Measurements from ENCODE around the gene DEAF1.

Gene DEAF1

GRCh38 chr11:640021-640706 lies 54.9 kb downstream of the DEAF1 start:
- no peak for DNase-seq (ENCODE audit: low read depth in 1 of 2, low spot score in 1 of 2)
- in situ Hi-C loops (cut with HindIII; ENCODE audit: low pct_unique_long_range_greater_than_20kb, low sequenced_read_pairs), result no loop called here
- no peak for TF ChIP-seq JUND (IDR thresholded peaks at IDR 0.05; ENCODE audit: low read depth)

- TF ChIP-seq JUND (IDR thresholded peaks at IDR 0.05; ENCODE audit: low read depth), result no peak
- in situ Hi-C loops (cut with HindIII; ENCODE audit: low pct_unique_long_range_greater_than_20kb, low sequenced_read_pairs), result no loop called here
- no peak for DNase-seq (ENCODE audit: low read depth in 1 of 2, low spot score in 1 of 2)
Observed at GRCh38 chr11:639332-639955, 55.6 kb downstream of the DEAF1 start.

DNA sequence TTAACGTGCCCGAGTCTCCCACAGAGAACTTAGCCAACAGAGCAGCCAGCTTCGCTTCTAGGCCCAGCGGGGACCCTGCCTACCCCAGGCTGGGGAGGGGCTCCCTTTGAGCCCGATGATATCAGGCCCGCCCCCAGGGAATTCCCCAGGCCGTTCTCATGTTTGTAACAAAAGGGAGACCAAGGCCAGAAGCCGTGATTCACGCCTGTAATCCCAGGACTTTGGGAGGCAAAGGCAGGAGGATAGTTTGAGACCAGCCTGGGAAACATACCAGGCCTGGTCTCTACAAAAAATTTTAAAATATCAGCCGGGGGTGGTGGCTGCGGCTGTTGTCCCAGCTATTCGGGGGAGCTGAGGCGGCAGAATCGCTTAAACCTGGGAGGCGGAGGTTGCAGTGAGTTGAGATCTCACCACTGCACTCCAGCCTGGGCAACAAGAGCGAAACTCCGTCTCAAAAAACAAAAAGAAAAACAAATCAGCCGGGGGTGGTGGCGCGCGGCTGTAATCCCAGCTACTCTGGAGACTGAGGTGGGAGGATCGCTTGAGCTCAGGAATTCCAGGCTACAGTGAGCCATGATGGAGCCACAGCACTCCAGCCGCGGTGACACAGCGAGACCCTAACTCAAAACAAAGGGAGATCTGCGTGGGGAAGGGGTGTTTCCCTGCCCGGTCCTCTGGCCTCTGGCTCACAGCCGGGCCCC lies 56.2 kb downstream of the DEAF1 start:
- no peak for TF ChIP-seq JUND (IDR thresholded peaks at IDR 0.05; ENCODE audit: low read depth)

GRCh38 chr11:637593-638521 lies 57.2 kb downstream of the DEAF1 start:
- no peak for TF ChIP-seq JUND (IDR thresholded peaks at IDR 0.05; ENCODE audit: low read depth)
- in situ Hi-C loops (cut with HindIII; ENCODE audit: low pct_unique_long_range_greater_than_20kb, low sequenced_read_pairs), result no loop called here
- no peak for DNase-seq (ENCODE audit: low read depth in 1 of 2, low spot score in 1 of 2)

More for the DNA sequence above, 56.2 kb downstream of the DEAF1 start:
- no peak for DNase-seq (ENCODE audit: low read depth in 1 of 2, low spot score in 1 of 2)
- in situ Hi-C loops (cut with HindIII; ENCODE audit: low pct_unique_long_range_greater_than_20kb, low sequenced_read_pairs), result no loop called here

DNA sequence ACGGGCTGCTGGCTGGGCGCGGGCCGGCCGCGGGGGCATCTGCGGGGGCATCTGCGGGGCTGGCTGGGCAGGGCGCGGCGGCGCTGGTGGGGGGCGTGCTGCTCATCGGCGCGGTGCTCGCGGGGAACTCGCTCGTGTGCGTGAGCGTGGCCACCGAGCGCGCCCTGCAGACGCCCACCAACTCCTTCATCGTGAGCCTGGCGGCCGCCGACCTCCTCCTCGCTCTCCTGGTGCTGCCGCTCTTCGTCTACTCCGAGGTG lies 57.8 kb downstream of the DEAF1 start:
- no peak for DNase-seq (ENCODE audit: low read depth in 1 of 2, low spot score in 1 of 2)
- in situ Hi-C loops (cut with HindIII; ENCODE audit: low pct_unique_long_range_greater_than_20kb, low sequenced_read_pairs), result no loop called here
- no peak for TF ChIP-seq JUND (IDR thresholded peaks at IDR 0.05; ENCODE audit: low read depth)

- in situ Hi-C loops (cut with HindIII; ENCODE audit: low pct_unique_long_range_greater_than_20kb, low sequenced_read_pairs), result no loop called here
- DNase-seq (ENCODE audit: low read depth in 1 of 2, low spot score in 1 of 2), result no peak
- no peak for TF ChIP-seq JUND (IDR thresholded peaks at IDR 0.05; ENCODE audit: low read depth)
Observed at GRCh38 chr11:636511-637332, 58.3 kb downstream of the DEAF1 start, which contains the start of gene DRD4. Gene DRD4, plus strand, starts transcription at chr11:637269. Its CDS starts 36 bp downstream, at chr11:637305.

DNA sequence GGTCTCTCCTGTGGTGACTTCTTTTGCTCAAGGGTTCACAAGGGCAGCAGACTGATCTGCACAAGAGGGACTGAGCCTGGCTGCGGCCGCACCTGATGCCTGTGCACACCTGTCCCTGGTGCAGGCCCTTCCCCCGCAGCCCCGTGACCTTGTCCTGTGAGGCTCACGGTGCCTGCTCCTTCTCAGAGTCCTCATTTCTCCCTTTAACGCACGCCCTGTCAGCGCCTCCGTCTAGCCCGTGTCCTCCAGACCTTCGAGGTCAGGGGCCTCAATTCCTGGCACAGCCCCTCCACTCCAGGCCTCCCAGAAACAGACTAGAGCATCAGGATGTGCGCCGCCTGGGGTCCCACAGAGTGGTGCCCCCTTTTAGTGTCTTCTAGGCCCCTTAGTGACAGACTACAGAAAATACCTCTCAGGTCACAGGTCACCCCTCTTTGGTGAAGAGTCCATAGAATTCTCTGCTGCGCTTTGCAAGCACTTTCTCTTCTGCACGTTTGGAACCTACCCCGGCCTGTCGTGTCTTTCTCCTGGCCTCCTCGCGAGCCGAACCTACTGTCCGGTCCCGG lies 59.0 kb downstream of the DEAF1 start:
- no peak for TF ChIP-seq JUND (IDR thresholded peaks at IDR 0.05; ENCODE audit: low read depth)
- DNase-seq (ENCODE audit: low read depth in 1 of 2, low spot score in 1 of 2), result no peak
- in situ Hi-C loops (cut with HindIII; ENCODE audit: low pct_unique_long_range_greater_than_20kb, low sequenced_read_pairs), result no loop called here

DNA sequence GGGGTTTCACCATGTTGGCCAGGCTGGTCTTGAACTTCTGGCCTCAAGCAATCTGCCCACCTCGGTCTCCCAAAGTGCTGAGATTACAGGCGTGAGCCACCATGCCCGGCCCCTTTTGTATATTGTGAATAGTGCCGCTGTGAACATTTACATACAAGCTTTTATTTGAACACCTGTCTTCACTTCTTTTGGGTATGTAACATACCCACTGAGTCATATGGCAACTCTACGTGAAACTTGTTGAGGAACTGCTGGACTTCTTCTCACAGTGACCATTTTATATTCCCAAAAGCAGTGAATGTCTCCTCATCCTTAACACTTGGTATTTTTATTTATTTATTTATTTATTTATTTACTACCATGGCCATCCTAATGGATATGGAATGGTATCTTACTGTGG lies 64.2 kb downstream of the DEAF1 start:
- in situ Hi-C loops (cut with HindIII; ENCODE audit: low pct_unique_long_range_greater_than_20kb, low sequenced_read_pairs), result no loop called here
- DNase-seq (ENCODE audit: low read depth in 1 of 2, low spot score in 1 of 2), result no peak
- no peak for TF ChIP-seq JUND (IDR thresholded peaks at IDR 0.05; ENCODE audit: low read depth)

DNA sequence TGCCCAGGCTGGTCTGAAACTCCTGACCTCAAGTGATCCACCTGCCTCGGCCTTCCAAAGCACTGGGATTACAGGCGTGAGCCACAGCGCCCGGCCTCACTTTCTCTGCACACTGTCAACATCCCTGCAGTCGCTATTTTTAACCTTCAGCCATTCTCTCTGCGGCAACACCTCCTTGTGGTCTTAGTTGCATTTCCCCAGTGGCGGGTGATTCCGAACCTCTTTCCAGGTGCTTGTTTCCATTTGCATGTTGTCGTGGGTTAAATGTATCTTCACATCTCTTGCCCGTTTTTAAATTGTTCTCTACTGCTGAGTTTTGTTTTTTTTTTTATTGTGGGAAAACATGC lies 65.8 kb downstream of the DEAF1 start:
- no peak for DNase-seq (ENCODE audit: low read depth in 1 of 2, low spot score in 1 of 2)
- in situ Hi-C loops (cut with HindIII; ENCODE audit: low pct_unique_long_range_greater_than_20kb, low sequenced_read_pairs), result no loop called here
- no peak for TF ChIP-seq JUND (IDR thresholded peaks at IDR 0.05; ENCODE audit: low read depth)

GRCh38 chr11:628056-628455 lies 67.0 kb downstream of the DEAF1 start:
- TF ChIP-seq JUND (IDR thresholded peaks at IDR 0.05; ENCODE audit: low read depth), result no peak
- in situ Hi-C loops (cut with HindIII; ENCODE audit: low pct_unique_long_range_greater_than_20kb, low sequenced_read_pairs), result no loop called here
- no peak for DNase-seq (ENCODE audit: low read depth in 1 of 2, low spot score in 1 of 2)

GRCh38 chr11:627308-627576 lies 67.8 kb downstream of the DEAF1 start:
- in situ Hi-C loops (cut with HindIII; ENCODE audit: low pct_unique_long_range_greater_than_20kb, low sequenced_read_pairs), result no loop called here
- no peak for TF ChIP-seq JUND (IDR thresholded peaks at IDR 0.05; ENCODE audit: low read depth)

More at GRCh38 chr11:627308-627576, 67.8 kb downstream of the DEAF1 start:
- no peak for DNase-seq (ENCODE audit: low read depth in 1 of 2, low spot score in 1 of 2)
